ENCODE data around the gene ENTPD3. TPM values are rescaled to one million over a fixed set of nuclear protein-coding genes. Genes with fewer than 3 reads are reported as not detected.

Gene ENTPD3
- total RNA-seq, 2 donors from 2014 or later: 3.0 TPM; not detected in 1

DNA sequence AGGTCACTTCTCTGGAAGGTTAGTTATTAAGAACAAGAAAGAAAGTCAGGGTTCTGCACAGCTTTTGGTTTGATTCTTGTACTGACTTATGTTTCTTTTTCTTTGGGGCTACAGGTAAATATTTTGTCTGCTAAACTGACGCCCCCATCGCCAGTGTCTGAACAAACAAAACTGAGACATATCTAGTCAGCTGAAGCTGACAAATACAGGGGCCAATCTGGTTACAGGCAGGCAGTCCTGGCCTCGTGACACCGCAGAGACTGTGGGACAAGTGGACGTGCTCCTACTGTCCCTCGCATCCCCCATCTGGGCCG, 65.5 kb downstream of the ENTPD3 start:
- TF ChIP-seq, protein P1, sequence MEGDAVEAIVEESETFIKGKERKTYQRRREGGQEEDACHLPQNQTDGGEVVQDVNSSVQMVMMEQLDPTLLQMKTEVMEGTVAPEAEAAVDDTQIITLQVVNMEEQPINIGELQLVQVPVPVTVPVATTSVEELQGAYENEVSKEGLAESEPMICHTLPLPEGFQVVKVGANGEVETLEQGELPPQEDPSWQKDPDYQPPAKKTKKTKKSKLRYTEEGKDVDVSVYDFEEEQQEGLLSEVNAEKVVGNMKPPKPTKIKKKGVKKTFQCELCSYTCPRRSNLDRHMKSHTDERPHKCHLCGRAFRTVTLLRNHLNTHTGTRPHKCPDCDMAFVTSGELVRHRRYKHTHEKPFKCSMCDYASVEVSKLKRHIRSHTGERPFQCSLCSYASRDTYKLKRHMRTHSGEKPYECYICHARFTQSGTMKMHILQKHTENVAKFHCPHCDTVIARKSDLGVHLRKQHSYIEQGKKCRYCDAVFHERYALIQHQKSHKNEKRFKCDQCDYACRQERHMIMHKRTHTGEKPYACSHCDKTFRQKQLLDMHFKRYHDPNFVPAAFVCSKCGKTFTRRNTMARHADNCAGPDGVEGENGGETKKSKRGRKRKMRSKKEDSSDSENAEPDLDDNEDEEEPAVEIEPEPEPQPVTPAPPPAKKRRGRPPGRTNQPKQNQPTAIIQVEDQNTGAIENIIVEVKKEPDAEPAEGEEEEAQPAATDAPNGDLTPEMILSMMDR (IDR thresholded peaks at IDR 0.05): no peak
- H3K4me3 ChIP-seq: peak overlapping the region; percentile 79
- ATAC-seq (ENCODE audit: insufficient number of reproducible peaks, low FRiP score, low read depth) (no peak), DNase-seq (ENCODE audit: low spot score) (no peak)
- no peaks in the 10 kb centered on the region for H3K27me3 ChIP-seq (replicated peaks; ENCODE audit: insufficient read depth)
- H3K36me3 ChIP-seq: no peaks in the 10 kb centered on the region
- H3K9me3 ChIP-seq: no peaks in the 10 kb centered on the region
- H3K27ac ChIP-seq: peak overlapping the region; percentile 76 to 85
- H3K4me1 ChIP-seq (ENCODE audit: control insufficient read depth in 1 of 2, low read depth in 2 of 2): peaks cover 8 to 25% of the 10 kb centered on the region in 2 donors

DNA sequence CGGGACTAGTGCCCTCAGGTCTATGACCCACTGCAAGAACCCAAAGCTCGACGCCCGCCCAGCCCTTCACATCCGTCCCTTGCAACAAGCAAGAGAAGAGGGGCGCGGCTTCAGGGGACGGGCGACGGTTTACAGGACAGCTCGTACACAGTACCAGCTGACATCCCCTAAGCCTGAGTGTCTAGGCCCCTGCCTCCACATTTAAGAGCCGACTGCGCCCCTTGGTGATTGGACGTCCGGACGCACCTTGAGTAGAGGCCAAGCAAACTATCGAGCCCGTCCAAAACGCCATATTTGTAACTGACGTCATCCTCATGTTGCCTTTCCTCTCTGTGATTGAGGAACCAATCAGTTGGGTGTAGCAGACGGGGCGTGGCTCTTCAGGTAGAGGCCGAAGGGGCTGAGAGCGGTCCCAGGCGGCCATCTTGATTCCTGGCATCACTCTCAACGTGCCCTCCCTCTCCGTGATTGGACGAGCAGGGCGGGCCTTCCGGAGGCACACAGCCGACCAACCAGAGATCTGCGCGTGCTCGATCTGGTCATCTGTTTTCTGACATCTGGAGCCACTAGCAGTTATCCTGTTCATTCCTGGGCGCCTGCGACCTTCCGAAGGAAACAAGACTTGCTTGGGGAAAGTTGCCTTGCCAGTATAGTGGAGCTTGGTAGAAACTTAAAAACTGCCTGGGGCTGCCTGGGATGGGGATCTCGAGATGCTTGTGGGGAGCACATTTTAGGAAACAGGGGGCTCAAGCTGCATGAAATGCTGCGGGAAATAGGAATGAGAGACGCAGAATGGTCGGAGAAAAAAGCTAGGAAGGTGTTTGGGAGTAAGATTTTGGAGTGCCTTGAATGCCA, 66.1 kb downstream of the ENTPD3 start:
- TF ChIP-seq, protein P1 (IDR thresholded peaks at IDR 0.05): no peak
- peak overlapping the region; percentile 79 for H3K4me3 ChIP-seq
- H3K9me3 ChIP-seq: no peaks in the 10 kb centered on the region
- H3K36me3 ChIP-seq: no peaks in the 10 kb centered on the region
- H3K27ac ChIP-seq: peak overlapping the region; percentile 84 to 85
- H3K4me1 ChIP-seq (ENCODE audit: control insufficient read depth in 1 of 2, low read depth in 2 of 2): peaks cover 12 to 29% of the 10 kb centered on the region in 2 donors
- H3K27me3 ChIP-seq (replicated peaks; ENCODE audit: insufficient read depth): no peaks in the 10 kb centered on the region
- peak; percentile 88 for ATAC-seq (ENCODE audit: insufficient number of reproducible peaks, low FRiP score, low read depth)
- DNase-seq (ENCODE audit: low spot score): peak; percentile 97

DNA sequence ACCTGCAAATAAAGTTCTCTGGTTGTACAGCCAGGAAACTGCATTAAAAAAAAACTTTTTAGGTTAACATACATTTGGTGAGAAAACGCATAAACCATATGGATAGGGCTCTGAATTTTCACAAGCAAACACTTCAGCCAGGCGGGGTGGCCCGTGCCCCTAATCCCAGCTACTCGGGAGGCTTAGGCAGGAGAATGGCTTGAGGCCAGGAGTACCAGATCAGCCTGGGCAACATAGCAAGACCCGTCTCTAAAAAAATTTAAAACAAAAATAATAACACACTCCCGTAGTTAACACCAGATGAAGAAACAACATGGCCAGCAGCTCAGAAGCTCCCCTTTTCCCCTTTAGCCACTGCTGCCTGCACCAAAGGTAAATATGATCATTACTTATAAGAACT, 66.9 kb downstream of the ENTPD3 start:
- Histone ChIP-seq H3K9me3 (no peaks in the 10 kb centered on the region), H3K27ac (peak overlapping the region; percentile 84 to 85), H3K27me3 (replicated peaks; ENCODE audit: insufficient read depth) (no peaks in the 10 kb centered on the region), H3K36me3 (peaks cover 5% of the 10 kb centered on the region), H3K4me3 (peak overlapping the region; percentile 79), H3K4me1 (ENCODE audit: control insufficient read depth in 1 of 2, low read depth in 2 of 2) (peaks cover 20 to 37% of the 10 kb centered on the region in 2 donors)
- no peak for DNase-seq (ENCODE audit: low spot score)
- no peak for ATAC-seq (ENCODE audit: insufficient number of reproducible peaks, low FRiP score, low read depth)
- TF ChIP-seq, protein P1 (IDR thresholded peaks at IDR 0.05): no peak

DNA sequence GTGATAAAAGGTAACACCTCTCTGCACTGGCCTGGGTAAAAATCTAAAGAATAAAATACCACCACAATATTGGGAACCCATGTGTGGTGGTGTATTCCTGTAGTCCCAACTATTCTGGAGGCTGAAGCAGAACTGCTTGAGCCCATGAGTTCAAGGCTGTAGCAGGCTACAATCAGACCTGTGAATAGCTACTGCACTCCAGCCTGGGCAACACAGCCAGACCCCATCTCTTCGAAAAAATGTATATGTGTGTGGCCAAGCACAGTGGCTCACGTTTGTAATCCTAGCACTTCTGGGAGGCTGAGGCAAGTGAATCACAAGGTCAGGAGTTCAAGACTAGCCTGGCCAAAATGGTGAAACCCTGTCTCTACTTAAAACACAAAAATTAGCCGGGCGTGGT, 68.3 kb downstream of the ENTPD3 start:
- ATAC-seq (ENCODE audit: insufficient number of reproducible peaks, low FRiP score, low read depth) (no peak), DNase-seq (ENCODE audit: low spot score) (no peak)
- Histone ChIP-seq H3K4me1 (ENCODE audit: control insufficient read depth in 1 of 2, low read depth in 2 of 2) (peaks cover 20 to 44% of the 10 kb centered on the region in 2 donors), H3K9me3 (no peaks in the 10 kb centered on the region), H3K36me3 (peaks cover 8% of the 10 kb centered on the region), H3K27ac (no peak overlapping the region), H3K4me3 (no peak overlapping the region), H3K27me3 (replicated peaks; ENCODE audit: insufficient read depth) (no peaks in the 10 kb centered on the region)
- TF ChIP-seq, protein P1 (IDR thresholded peaks at IDR 0.05): no peak

DNA sequence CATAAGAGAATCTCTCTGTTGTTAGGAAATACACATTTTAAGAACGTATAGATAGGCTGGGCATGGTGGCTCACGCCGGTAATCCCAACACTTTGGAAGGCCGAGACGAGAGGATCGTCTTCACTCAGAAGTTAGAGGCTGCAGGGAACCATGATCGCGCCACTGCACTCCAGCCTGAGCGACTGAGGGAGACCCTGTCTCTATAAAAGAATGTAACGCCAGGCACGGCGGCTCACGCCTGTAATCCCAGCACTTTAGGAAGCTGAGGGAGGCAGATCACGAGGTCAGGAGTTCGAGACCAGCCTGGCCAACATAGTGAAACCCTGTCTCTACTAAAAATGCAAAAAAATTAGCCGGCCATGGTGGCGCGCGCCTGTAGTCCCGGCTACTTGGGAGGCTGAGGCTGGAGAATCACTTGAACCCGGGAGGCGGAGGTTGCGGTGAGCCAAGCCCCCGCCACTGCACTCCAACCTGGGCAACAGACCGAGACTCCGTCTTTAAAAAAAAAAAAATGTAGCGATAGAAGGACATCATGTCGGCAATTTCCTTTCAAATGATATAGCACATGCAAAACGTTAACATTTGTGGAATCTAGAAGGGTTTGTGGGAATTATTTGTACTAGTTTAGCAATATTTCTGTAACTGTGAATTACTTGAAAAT, 69.4 kb downstream of the ENTPD3 start:
- Histone ChIP-seq H3K9me3 (no peaks in the 10 kb centered on the region), H3K36me3 (peaks cover 18% of the 10 kb centered on the region), H3K4me3 (peak overlapping the region; percentile 95), H3K27ac (peak overlapping the region; percentile 82 to 85), H3K4me1 (ENCODE audit: control insufficient read depth in 1 of 2, low read depth in 2 of 2) (peaks cover 20 to 44% of the 10 kb centered on the region in 2 donors), H3K27me3 (replicated peaks; ENCODE audit: insufficient read depth) (no peaks in the 10 kb centered on the region)
- TF ChIP-seq, protein P1 (IDR thresholded peaks at IDR 0.05): no peak
- ATAC-seq (ENCODE audit: insufficient number of reproducible peaks, low FRiP score, low read depth) (no peak), DNase-seq (ENCODE audit: low spot score) (no peak)
